T47D (cell line): ENCODE data around the gene TLR2.
"Not testable (repeated sequence)": the region's sequence is repeated elsewhere in the genome, so short reads cannot be mapped to it uniquely, and the experiment has no call there.

Experiments
- DNase-seq, 2 experiments: peaks; one replicate each; pipeline versions ENCODE4 v3.0.0 to v3.0.0-alpha.2; 2011 to 2012; ENCODE audit warnings: low read depth in 1 of 2, low spot score in 1 of 2
- JUND ChIP-seq: IDR thresholded peaks from 2 replicates; pipeline ENCODE4 v1.6.1; 2012; ENCODE audit warnings: low read depth
- in situ Hi-C: cut with HindIII; loops from 2 replicates; pipeline ENCODE4 v1.10.0; 2016; ENCODE audit warnings: low sequenced_read_pairs, low pct_unique_long_range_greater_than_20kb

Gene TLR2

GRCh38 chr4:153647975-153648374 is 36.1 kb upstream of the TLR2 start:
- in situ Hi-C loops = no loop called here
- no peak for TF ChIP-seq JUND
- DNase-seq = no peak

- in situ Hi-C loops = no loop called here
- peak in 1 of 2 experiments; percentile 40 for DNase-seq
- no peak for TF ChIP-seq JUND
Observed at GRCh38 chr4:153649572-153649991, 34.5 kb upstream of the TLR2 start.

- no peak for DNase-seq
- in situ Hi-C loops = no loop called here
- no peak for TF ChIP-seq JUND
Observed at GRCh38 chr4:153651116-153651515, 33.0 kb upstream of the TLR2 start.

- no peak for TF ChIP-seq JUND
- no peak for DNase-seq
- in situ Hi-C loops = no loop called here
Observed at GRCh38 chr4:153651587-153651986, 32.5 kb upstream of the TLR2 start.

GRCh38 chr4:153652051-153652784 is 31.9 kb upstream of the TLR2 start:
- in situ Hi-C loops = no loop called here
- DNase-seq = no peak
- TF ChIP-seq JUND = no peak

GRCh38 chr4:153655002-153655541 is 29.0 kb upstream of the TLR2 start:
- DNase-seq = no peak
- in situ Hi-C loops = no loop called here
- no peak for TF ChIP-seq JUND

GRCh38 chr4:153655928-153656327 is 28.2 kb upstream of the TLR2 start:
- no peak for TF ChIP-seq JUND

GRCh38 chr4:153661215-153661822 is 22.8 kb upstream of the TLR2 start:
- no peak for DNase-seq
- in situ Hi-C loops = no loop called here
- no peak for TF ChIP-seq JUND

More at GRCh38 chr4:153655928-153656327, 28.2 kb upstream of the TLR2 start:
- no peak for DNase-seq
- in situ Hi-C loops = no loop called here

- in situ Hi-C loops = no loop called here
- no peak for TF ChIP-seq JUND
- no peak for DNase-seq
Observed at GRCh38 chr4:153661908-153662307, 22.2 kb upstream of the TLR2 start.

GRCh38 chr4:153663667-153664066 is 20.4 kb upstream of the TLR2 start:
- in situ Hi-C loops = no loop called here
- TF ChIP-seq JUND = no peak
- no peak for DNase-seq

- in situ Hi-C loops, DNase-seq: not testable (repeated sequence)
Observed at GRCh38 chr4:153666505-153666904, 17.6 kb upstream of the TLR2 start.

GRCh38 chr4:153668647-153669046 is 15.4 kb upstream of the TLR2 start:
- TF ChIP-seq JUND = no peak
- DNase-seq = no peak
- in situ Hi-C loops = no loop called here

- DNase-seq = no peak
- in situ Hi-C loops = no loop called here
Observed at GRCh38 chr4:153669838-153670237, 14.2 kb upstream of the TLR2 start.

More at GRCh38 chr4:153669838-153670237, 14.2 kb upstream of the TLR2 start:
- TF ChIP-seq JUND = no peak
